HEK293 (cell line): ENCODE data around the gene ANGEL1.

Source experiments
- KLF10 ChIP-seq: fragments of 450-650 bp; IDR thresholded peaks from 2 replicates; pipeline ENCODE4 v1.5.1; 2018; ENCODE audit warnings: missing biosample characterization, mild to moderate bottlenecking, missing genetic modification characterization
- MZF1 ChIP-seq: fragments of 450-650 bp; formaldehyde crosslinking; IDR thresholded peaks from 2 replicates; pipeline ENCODE4 v1.5.1; 2017; ENCODE audit warnings: missing biosample characterization, missing genetic modification characterization, borderline replicate concordance
- TCF7L2 ChIP-seq: IDR thresholded peaks from 2 replicates; pipeline ENCODE4 v1.6.1; 2011; ENCODE audit warnings: low read depth, mild to moderate bottlenecking, inconsistent platforms, low read length, moderate library complexity, borderline replicate concordance
- ZNF175 ChIP-seq: fragments of 450-650 bp; formaldehyde crosslinking; IDR thresholded peaks from 2 replicates; pipeline ENCODE4 v1.5.1; 2016; ENCODE audit warnings: missing biosample characterization, missing genetic modification characterization
- ZNF274 ChIP-seq, 2 experiments: fragments of 200-500 bp in 1 of 2; fragments of 450-650 bp in 1 of 2; sonication (Bioruptor generic) in 1 of 2; formaldehyde crosslinking in 1 of 2; IDR thresholded peaks; 2 replicates each; pipeline versions ENCODE4 v1.5.1 to v1.6.1; 2014 to 2016; ENCODE audit warnings: borderline replicate concordance in 1 of 2, inconsistent platforms in 1 of 2, low read length in 1 of 2, missing biosample characterization in 1 of 2, missing genetic modification characterization in 1 of 2
- ZNF510 ChIP-seq: fragments of 450-650 bp; formaldehyde crosslinking; IDR thresholded peaks from 2 replicates; pipeline ENCODE4 v1.5.1; 2018; ENCODE audit warnings: mild to moderate bottlenecking, missing genetic modification characterization, missing biosample characterization; ENCODE audit not compliant: insufficient replicate concordance
- TF ChIP-seq, protein P1 (sequence below): fragments of 450-650 bp; formaldehyde crosslinking; IDR thresholded peaks from 2 replicates; pipeline ENCODE4 v1.5.1; 2016; ENCODE audit warnings: missing biosample characterization, missing genetic modification characterization
- TF ChIP-seq, protein P2 (sequence below): fragments of 450-650 bp; formaldehyde crosslinking; IDR thresholded peaks from 2 replicates; pipeline ENCODE4 v1.5.1; 2016; ENCODE audit warnings: missing biosample characterization, missing genetic modification characterization, low read depth
- TF ChIP-seq, protein P3 (sequence below): sonication (generic); formaldehyde crosslinking; IDR thresholded peaks from 2 replicates; pipeline ENCODE4 v1.8.1; 2022; ENCODE audit warnings: mild to moderate bottlenecking, moderate library complexity, missing genetic modification reagents

DNA sequence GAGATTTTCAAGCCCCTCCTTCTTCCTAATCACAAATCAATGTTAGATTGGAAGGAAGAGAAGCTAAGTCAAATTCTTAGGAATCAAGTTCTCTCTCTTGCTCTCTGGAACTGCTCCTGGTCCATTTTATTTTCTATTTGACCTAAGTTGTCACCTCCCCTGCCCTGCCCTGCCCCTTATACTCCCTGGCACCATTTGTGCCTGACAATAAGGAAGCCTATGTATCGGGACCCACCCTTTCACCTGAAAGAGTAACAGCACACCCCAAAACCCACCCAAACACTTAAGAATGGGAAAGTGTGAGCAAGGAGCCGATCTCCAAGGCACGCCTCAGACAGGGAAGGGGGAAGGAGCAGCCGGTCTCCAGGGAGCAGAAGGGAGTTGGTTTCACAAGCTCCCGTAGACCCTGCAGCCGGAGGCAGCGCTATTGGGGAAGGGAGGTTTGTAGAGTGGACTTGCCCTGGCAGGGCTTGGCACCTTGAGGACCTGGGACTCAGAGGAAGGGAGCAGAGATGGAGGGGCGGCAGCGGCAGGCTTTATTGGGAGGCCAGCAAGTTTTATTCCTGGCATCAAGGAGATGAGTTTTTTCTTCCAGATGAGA lies 15.1 kb upstream of the ANGEL1 start:
- TF ChIP-seq, protein P1, sequence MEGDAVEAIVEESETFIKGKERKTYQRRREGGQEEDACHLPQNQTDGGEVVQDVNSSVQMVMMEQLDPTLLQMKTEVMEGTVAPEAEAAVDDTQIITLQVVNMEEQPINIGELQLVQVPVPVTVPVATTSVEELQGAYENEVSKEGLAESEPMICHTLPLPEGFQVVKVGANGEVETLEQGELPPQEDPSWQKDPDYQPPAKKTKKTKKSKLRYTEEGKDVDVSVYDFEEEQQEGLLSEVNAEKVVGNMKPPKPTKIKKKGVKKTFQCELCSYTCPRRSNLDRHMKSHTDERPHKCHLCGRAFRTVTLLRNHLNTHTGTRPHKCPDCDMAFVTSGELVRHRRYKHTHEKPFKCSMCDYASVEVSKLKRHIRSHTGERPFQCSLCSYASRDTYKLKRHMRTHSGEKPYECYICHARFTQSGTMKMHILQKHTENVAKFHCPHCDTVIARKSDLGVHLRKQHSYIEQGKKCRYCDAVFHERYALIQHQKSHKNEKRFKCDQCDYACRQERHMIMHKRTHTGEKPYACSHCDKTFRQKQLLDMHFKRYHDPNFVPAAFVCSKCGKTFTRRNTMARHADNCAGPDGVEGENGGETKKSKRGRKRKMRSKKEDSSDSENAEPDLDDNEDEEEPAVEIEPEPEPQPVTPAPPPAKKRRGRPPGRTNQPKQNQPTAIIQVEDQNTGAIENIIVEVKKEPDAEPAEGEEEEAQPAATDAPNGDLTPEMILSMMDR (tag by site-specific recombination): no peak
- TF ChIP-seq ZNF510 (tag by site-specific recombination) (no peak), MZF1 (tag by site-specific recombination) (no peak), KLF10 (tag by site-specific recombination) (no peak), ZNF274 (IDR thresholded peaks at IDR 0.05; ENCODE audit: low read length) (no peak), ZNF274 (tag by site-specific recombination; IDR thresholded peaks at IDR 0.05; ENCODE audit: borderline replicate concordance) (no peak), TCF7L2 (no peak), ZNF175 (tag by site-specific recombination) (no peak)
- TF ChIP-seq, protein P2, sequence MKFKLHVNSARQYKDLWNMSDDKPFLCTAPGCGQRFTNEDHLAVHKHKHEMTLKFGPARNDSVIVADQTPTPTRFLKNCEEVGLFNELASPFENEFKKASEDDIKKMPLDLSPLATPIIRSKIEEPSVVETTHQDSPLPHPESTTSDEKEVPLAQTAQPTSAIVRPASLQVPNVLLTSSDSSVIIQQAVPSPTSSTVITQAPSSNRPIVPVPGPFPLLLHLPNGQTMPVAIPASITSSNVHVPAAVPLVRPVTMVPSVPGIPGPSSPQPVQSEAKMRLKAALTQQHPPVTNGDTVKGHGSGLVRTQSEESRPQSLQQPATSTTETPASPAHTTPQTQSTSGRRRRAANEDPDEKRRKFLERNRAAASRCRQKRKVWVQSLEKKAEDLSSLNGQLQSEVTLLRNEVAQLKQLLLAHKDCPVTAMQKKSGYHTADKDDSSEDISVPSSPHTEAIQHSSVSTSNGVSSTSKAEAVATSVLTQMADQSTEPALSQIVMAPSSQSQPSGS: no peak
- TF ChIP-seq, protein P3, sequence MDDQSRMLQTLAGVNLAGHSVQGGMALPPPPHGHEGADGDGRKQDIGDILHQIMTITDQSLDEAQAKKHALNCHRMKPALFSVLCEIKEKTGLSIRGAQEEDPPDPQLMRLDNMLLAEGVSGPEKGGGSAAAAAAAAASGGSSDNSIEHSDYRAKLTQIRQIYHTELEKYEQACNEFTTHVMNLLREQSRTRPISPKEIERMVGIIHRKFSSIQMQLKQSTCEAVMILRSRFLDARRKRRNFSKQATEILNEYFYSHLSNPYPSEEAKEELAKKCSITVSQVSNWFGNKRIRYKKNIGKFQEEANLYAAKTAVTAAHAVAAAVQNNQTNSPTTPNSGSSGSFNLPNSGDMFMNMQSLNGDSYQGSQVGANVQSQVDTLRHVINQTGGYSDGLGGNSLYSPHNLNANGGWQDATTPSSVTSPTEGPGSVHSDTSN (CRISPR knock-in tag): no peak
